Adipocyte (in vitro differentiated cells): ENCODE data around the gene SHISA6.

Source experiments
- DNase-seq: peaks from one replicate; pipeline ENCODE4 v3.0.0-alpha.2; 2015; ENCODE audit warnings: low read depth
- H3K27me3 ChIP-seq: replicated peaks from 2 replicates; pipeline ENCODE4 v1.7.0; 2013; ENCODE audit warnings: mild to moderate bottlenecking, low read length, moderate library complexity; ENCODE audit not compliant: control insufficient read depth, insufficient read depth
- H3K36me3 ChIP-seq: 2 replicates; pipeline ENCODE4 v1.7.0; 2013; ENCODE audit warnings: low read length, mild to moderate bottlenecking, moderate library complexity; ENCODE audit not compliant: control insufficient read depth, insufficient read depth, severe bottlenecking
- H3K4me1 ChIP-seq: 2 replicates; pipeline ENCODE4 v1.7.0; 2013; ENCODE audit warnings: mild to moderate bottlenecking, low read length, moderate library complexity; ENCODE audit not compliant: control insufficient read depth, insufficient read depth
- H3K4me3 ChIP-seq: 2 replicates; pipeline ENCODE4 v1.7.0; 2013; ENCODE audit warnings: mild to moderate bottlenecking, low read length, moderate library complexity
- H3K9ac ChIP-seq: 2 replicates; pipeline ENCODE4 v1.7.0; 2013; ENCODE audit warnings: mild to moderate bottlenecking, low read length, moderate library complexity
- H3K9me3 ChIP-seq: 2 replicates; pipeline ENCODE4 v1.7.0; 2013; ENCODE audit warnings: mild to moderate bottlenecking, low read length, moderate library complexity; ENCODE audit not compliant: control insufficient read depth

Gene SHISA6

GRCh38 chr17:11240041-11240840, 772 bp upstream of the SHISA6 start:
- DNase-seq = no peak

GRCh38 chr17:11241611-11242226, 706 bp downstream of the SHISA6 start:
- H3K27me3 ChIP-seq = peaks cover 53% of the 10 kb centered on the region

More at GRCh38 chr17:11240041-11240840, 772 bp upstream of the SHISA6 start:
- Histone ChIP-seq H3K4me1 (no peaks in the 10 kb centered on the region), H3K27me3 (peaks cover 50% of the 10 kb centered on the region), H3K9me3 (no peaks in the 10 kb centered on the region), H3K36me3 (no peaks in the 10 kb centered on the region), H3K4me3 (no peak overlapping the region), H3K9ac (no peak overlapping the region)

GRCh38 chr17:11242411-11242810, 1.4 kb downstream of the SHISA6 start:
- H3K4me1 ChIP-seq = no peaks in the 10 kb centered on the region
- no peak for DNase-seq
- H3K27me3 ChIP-seq = peaks cover 59% of the 10 kb centered on the region
- no peaks in the 10 kb centered on the region for H3K9me3 ChIP-seq
- H3K9ac ChIP-seq = no peak overlapping the region
- no peaks in the 10 kb centered on the region for H3K36me3 ChIP-seq
- H3K4me3 ChIP-seq = no peak overlapping the region

More at GRCh38 chr17:11241611-11242226, 706 bp downstream of the SHISA6 start:
- DNase-seq = no peak
- no peaks in the 10 kb centered on the region for H3K9me3 ChIP-seq
- no peaks in the 10 kb centered on the region for H3K36me3 ChIP-seq
- H3K4me1 ChIP-seq = no peaks in the 10 kb centered on the region
- no peak overlapping the region for H3K4me3 ChIP-seq
- no peak overlapping the region for H3K9ac ChIP-seq

GRCh38 chr17:11244776-11245175, 3.8 kb downstream of the SHISA6 start:
- Histone ChIP-seq H3K9me3 (no peaks in the 10 kb centered on the region), H3K9ac (no peak overlapping the region), H3K27me3 (peaks cover 47% of the 10 kb centered on the region), H3K4me3 (no peak overlapping the region), H3K4me1 (no peaks in the 10 kb centered on the region), H3K36me3 (no peaks in the 10 kb centered on the region)
- no peak for DNase-seq

- no peak for DNase-seq
- Histone ChIP-seq H3K27me3 (peaks cover 47% of the 10 kb centered on the region), H3K36me3 (no peaks in the 10 kb centered on the region), H3K9me3 (no peaks in the 10 kb centered on the region), H3K4me3 (no peak overlapping the region), H3K9ac (no peak overlapping the region), H3K4me1 (no peaks in the 10 kb centered on the region)
Measured at GRCh38 chr17:11245187-11245586, 4.2 kb downstream of the SHISA6 start.

- no peaks in the 10 kb centered on the region for H3K9me3 ChIP-seq
- no peaks in the 10 kb centered on the region for H3K36me3 ChIP-seq
- H3K4me1 ChIP-seq = no peaks in the 10 kb centered on the region
- H3K4me3 ChIP-seq = no peak overlapping the region
- no peak overlapping the region for H3K9ac ChIP-seq
- peaks cover 47% of the 10 kb centered on the region for H3K27me3 ChIP-seq
- no peak for DNase-seq
Measured at GRCh38 chr17:11245791-11246190, 4.8 kb downstream of the SHISA6 start.

- H3K9ac ChIP-seq = no peak overlapping the region
- no peaks in the 10 kb centered on the region for H3K36me3 ChIP-seq
- no peak for DNase-seq
- no peaks in the 10 kb centered on the region for H3K4me1 ChIP-seq
- H3K4me3 ChIP-seq = no peak overlapping the region
- peaks cover 11% of the 10 kb centered on the region for H3K27me3 ChIP-seq
- no peaks in the 10 kb centered on the region for H3K9me3 ChIP-seq
Measured at GRCh38 chr17:11250161-11250560, 9.1 kb downstream of the SHISA6 start.

GRCh38 chr17:11251561-11252107, 10.6 kb downstream of the SHISA6 start:
- Histone ChIP-seq H3K4me3 (no peak overlapping the region), H3K9ac (no peak overlapping the region), H3K36me3 (no peaks in the 10 kb centered on the region), H3K9me3 (no peaks in the 10 kb centered on the region), H3K27me3 (peaks cover 7% of the 10 kb centered on the region), H3K4me1 (no peaks in the 10 kb centered on the region)
- DNase-seq = no peak

- H3K36me3 ChIP-seq = no peaks in the 10 kb centered on the region
- no peak overlapping the region for H3K9ac ChIP-seq
- no peak overlapping the region for H3K4me3 ChIP-seq
- H3K9me3 ChIP-seq = no peaks in the 10 kb centered on the region
- no peaks in the 10 kb centered on the region for H3K4me1 ChIP-seq
- H3K27me3 ChIP-seq = peaks cover 2% of the 10 kb centered on the region
- no peak for DNase-seq
Measured at GRCh38 chr17:11252146-11252545, 11.1 kb downstream of the SHISA6 start.

GRCh38 chr17:11256877-11257276, 15.9 kb downstream of the SHISA6 start:
- H3K9me3 ChIP-seq = peaks cover 6% of the 10 kb centered on the region
- no peak overlapping the region for H3K4me3 ChIP-seq
- H3K9ac ChIP-seq = no peak overlapping the region
- H3K27me3 ChIP-seq = no peaks in the 10 kb centered on the region
- no peaks in the 10 kb centered on the region for H3K36me3 ChIP-seq
- no peak for DNase-seq
- H3K4me1 ChIP-seq = no peaks in the 10 kb centered on the region

- H3K9me3 ChIP-seq = peaks cover 23% of the 10 kb centered on the region
- no peak overlapping the region for H3K9ac ChIP-seq
- no peak for DNase-seq
- no peaks in the 10 kb centered on the region for H3K27me3 ChIP-seq
- no peaks in the 10 kb centered on the region for H3K36me3 ChIP-seq
- H3K4me1 ChIP-seq = no peaks in the 10 kb centered on the region
- no peak overlapping the region for H3K4me3 ChIP-seq
Measured at GRCh38 chr17:11264183-11264871, 23.3 kb downstream of the SHISA6 start.
